PC-9 (cell line): ENCODE data around the gene EPB41. TPM values are rescaled to one million over a fixed set of nuclear protein-coding genes. Genes with fewer than 3 reads are reported as not detected.
"Not testable (repeated sequence)": the region's sequence is repeated elsewhere in the genome, so short reads cannot be mapped to it uniquely, and the experiment has no call there.

Experiments
- BruUV-seq: library from RNA; stranded (reverse); fragments of 400-500 nt; replicated peaks from 2 replicates; lab custom pipeline; 2021; lab: Mats Ljungman, UMichigan
- CTCF ChIA-PET: fragments of 300-600 bp; sonication (Branson Sonifier 250); formaldehyde crosslinking; loops from one replicate; lab custom pipeline; 2022; ENCODE audit warnings: antibody characterized with exemption; lab: Charles Lee
- POLR2A ChIA-PET: fragments of 300-600 bp; sonication (Branson Sonifier 250); formaldehyde crosslinking; loops from one replicate; lab custom pipeline; 2022; ENCODE audit warnings: antibody characterized with exemption; ENCODE audit not compliant: unreplicated experiment; lab: Charles Lee
- DNase-seq, 2 experiments: peaks; one replicate each; pipeline versions ENCODE4 v3.0.0 to v3.0.0-alpha.2; 2015 to 2022; ENCODE audit warnings: mixed read lengths in 1 of 2
- H2AFZ ChIP-seq: fragments of 200-600 bp; sonication (generic); 2 replicates; pipeline ENCODE4 v1.8.1; 2017; ENCODE audit warnings: antibody characterized with exemption
- H3F3A ChIP-seq: fragments of 200-600 bp; sonication (generic); 2 replicates; pipeline ENCODE4 v1.8.1; 2017; ENCODE audit warnings: antibody characterized with exemption, mild to moderate bottlenecking, low read depth; ENCODE audit not compliant: insufficient read depth
- H3K27ac ChIP-seq: fragments of 200-600 bp; sonication (generic); 2 replicates; pipeline ENCODE4 v1.6.1; 2016; ENCODE audit warnings: mixed run types
- H3K27me3 ChIP-seq: fragments of 200-600 bp; sonication (generic); 2 replicates; pipeline ENCODE4 v1.6.1; 2016; ENCODE audit warnings: low read depth, mixed run types; ENCODE audit not compliant: insufficient read depth
- H3K36me3 ChIP-seq: fragments of 200-600 bp; sonication (generic); 2 replicates; pipeline ENCODE4 v1.6.1; 2016; ENCODE audit warnings: low read depth, mixed run types
- H3K4me1 ChIP-seq: fragments of 200-600 bp; sonication (generic); replicated peaks from 2 replicates; pipeline ENCODE4 v1.6.1; 2016; ENCODE audit warnings: mixed run types; ENCODE audit not compliant: insufficient read depth
- H3K4me2 ChIP-seq: fragments of 200-600 bp; sonication (generic); 2 replicates; pipeline ENCODE4 v1.6.1; 2017; ENCODE audit warnings: mixed run types
- H3K4me3 ChIP-seq: fragments of 200-600 bp; sonication (generic); 2 replicates; pipeline ENCODE4 v1.6.1; 2016; ENCODE audit warnings: mixed run types
- H3K79me2 ChIP-seq: fragments of 200-600 bp; sonication (generic); 2 replicates; pipeline ENCODE4 v1.6.1; 2017; ENCODE audit warnings: low read depth, mixed run types
- H3K9me2 ChIP-seq: fragments of 200-600 bp; sonication (generic); 2 replicates; pipeline ENCODE4 v1.8.1; 2017; ENCODE audit warnings: mild to moderate bottlenecking; ENCODE audit not compliant: insufficient read depth
- H3K9me3 ChIP-seq: fragments of 200-600 bp; sonication (generic); 2 replicates; pipeline ENCODE4 v1.8.1; 2016; ENCODE audit warnings: low read depth; ENCODE audit not compliant: insufficient read depth
- H4K20me1 ChIP-seq: fragments of 200-600 bp; sonication (generic); 2 replicates; pipeline ENCODE4 v1.8.1; 2017; ENCODE audit not compliant: insufficient read depth
- EZH2 ChIP-seq: fragments of 200-600 bp; sonication (generic); IDR thresholded peaks from 2 replicates; pipeline ENCODE4 v1.8.0; 2017; ENCODE audit warnings: antibody characterized with exemption, low read depth
- intact Hi-C: fragments of 100-400 bp; cut with micrococcal nuclease; formaldehyde crosslinking; loops from one replicate; pipeline ENCODE4 v1.10.0; 2022; ENCODE audit not compliant: unreplicated experiment
- total RNA-seq: library from RNA; stranded (reverse); gene quantifications from 2 replicates; pipeline ENCODE4 v1.2.3, GENCODE V29; 2021
- TF ChIP-seq, protein P1 (sequence below): fragments of 200-600 bp; sonication (generic); conservative IDR thresholded peaks from 2 replicates; pipeline ENCODE4 v1.6.1; 2017; ENCODE audit warnings: mixed run types, antibody characterized with exemption, mild to moderate bottlenecking, moderate library complexity

Gene EPB41
- total RNA-seq, 1 experiment from 2014 or later: 42.2 TPM

DNA sequence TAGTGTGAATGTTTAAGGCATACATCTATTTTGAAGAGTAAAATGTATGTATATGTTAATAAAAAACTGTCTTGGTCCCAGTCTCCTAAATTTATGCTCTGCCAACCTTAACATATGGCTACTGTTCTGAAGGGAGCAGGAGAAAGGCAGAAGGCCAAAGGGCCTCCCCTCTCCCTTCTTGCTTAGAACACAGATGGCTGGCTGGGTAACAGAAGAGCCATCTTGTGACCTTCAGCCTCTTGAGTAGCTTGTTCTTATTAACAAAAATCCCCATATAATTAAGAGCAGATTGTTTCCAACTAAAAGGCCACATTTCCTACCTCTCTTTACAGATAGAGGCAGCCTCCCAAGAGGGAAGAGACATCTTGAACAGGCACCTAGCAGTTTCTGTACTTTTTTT is 36.1 kb downstream of the EPB41 start:
- Histone ChIP-seq H3K4me2 (no peak overlapping the region), H3K36me3 (no peaks in the 10 kb centered on the region), H4K20me1 (no peaks in the 10 kb centered on the region), H3K27me3 (no peaks in the 10 kb centered on the region), H3K79me2 (no peaks in the 10 kb centered on the region), H3K27ac (0 out of 2 replicates have a peak overlapping the region, but pooled peaks have one; percentile 9), H3K4me3 (no peak overlapping the region), H3K9me3 (no peaks in the 10 kb centered on the region), H2AFZ (no peak overlapping the region), H3K4me1 (no peaks in the 10 kb centered on the region), H3K9me2 (no peaks in the 10 kb centered on the region), H3F3A (no peaks in the 10 kb centered on the region)
- ChIA-PET CTCF (no interaction called here), POLR2A (no interaction called here)
- intact Hi-C loops: no loop called here
- DNase-seq: no peak
- TF ChIP-seq, protein P1, sequence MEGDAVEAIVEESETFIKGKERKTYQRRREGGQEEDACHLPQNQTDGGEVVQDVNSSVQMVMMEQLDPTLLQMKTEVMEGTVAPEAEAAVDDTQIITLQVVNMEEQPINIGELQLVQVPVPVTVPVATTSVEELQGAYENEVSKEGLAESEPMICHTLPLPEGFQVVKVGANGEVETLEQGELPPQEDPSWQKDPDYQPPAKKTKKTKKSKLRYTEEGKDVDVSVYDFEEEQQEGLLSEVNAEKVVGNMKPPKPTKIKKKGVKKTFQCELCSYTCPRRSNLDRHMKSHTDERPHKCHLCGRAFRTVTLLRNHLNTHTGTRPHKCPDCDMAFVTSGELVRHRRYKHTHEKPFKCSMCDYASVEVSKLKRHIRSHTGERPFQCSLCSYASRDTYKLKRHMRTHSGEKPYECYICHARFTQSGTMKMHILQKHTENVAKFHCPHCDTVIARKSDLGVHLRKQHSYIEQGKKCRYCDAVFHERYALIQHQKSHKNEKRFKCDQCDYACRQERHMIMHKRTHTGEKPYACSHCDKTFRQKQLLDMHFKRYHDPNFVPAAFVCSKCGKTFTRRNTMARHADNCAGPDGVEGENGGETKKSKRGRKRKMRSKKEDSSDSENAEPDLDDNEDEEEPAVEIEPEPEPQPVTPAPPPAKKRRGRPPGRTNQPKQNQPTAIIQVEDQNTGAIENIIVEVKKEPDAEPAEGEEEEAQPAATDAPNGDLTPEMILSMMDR: no peak
- TF ChIP-seq EZH2: no peak
- BruUV-seq: no TSS peak

DNA sequence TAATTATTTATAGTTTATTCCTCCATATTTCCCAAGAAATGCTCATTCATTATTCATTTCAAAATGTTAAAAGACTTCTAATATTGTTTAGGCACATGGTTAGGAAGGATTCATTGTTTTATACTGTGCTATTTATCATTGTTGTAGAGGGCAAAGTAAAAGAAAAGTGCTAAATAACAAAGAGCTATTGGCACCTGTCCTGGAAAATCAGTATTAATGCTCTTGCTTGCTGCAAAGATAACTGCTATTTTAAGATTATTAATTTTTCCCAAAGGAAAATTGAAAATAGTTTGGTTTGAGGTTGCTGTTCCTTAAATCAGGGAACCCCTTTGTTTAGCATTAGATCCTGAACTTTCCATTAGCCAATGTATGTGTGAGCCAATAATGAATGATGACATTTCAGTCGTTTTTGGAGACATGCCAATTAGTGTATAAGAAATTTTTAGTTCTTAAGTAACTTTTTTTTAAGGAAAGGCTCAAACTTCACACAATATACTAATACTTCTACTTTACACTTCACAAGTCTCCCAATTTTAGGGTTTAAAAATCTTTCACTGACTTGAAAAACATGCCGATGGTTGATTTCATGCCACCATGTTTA is 39.9 kb downstream of the EPB41 start:
- Histone ChIP-seq H3K27me3 (no peaks in the 10 kb centered on the region), H3K27ac (no peak overlapping the region), H3K36me3 (no peaks in the 10 kb centered on the region), H3K9me3 (no peaks in the 10 kb centered on the region), H3K4me1 (no peaks in the 10 kb centered on the region), H3K79me2 (no peaks in the 10 kb centered on the region), H2AFZ (no peak overlapping the region), H4K20me1 (no peaks in the 10 kb centered on the region), H3K4me2 (no peak overlapping the region), H3K4me3 (no peak overlapping the region), H3K9me2 (no peaks in the 10 kb centered on the region), H3F3A (no peaks in the 10 kb centered on the region)
- intact Hi-C loops: no loop called here
- TF ChIP-seq, protein P1: no peak
- TF ChIP-seq EZH2: no peak
- no TSS peak for BruUV-seq
- ChIA-PET POLR2A (no interaction called here), CTCF (no interaction called here)
- no peak for DNase-seq

DNA sequence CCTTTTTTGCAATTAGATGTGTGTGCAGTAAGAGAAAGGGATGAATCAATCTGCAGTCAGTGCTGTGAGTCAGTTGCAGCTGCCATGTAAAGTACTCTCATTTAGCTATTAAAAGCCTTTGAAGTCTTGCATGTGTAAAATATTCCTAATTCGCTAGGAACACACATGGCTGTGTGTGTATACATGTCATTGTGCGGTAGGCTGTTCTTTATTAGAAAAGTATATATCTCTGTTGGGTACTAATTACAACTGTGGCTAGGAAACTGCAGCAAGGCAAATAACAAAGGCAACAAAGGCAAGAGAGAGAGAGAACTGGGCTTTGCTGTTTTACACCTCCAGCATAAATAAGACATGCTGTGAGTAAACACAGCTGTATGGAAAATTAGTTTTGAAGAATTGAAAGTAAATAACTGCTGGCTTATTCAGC is 41.7 kb downstream of the EPB41 start:
- Histone ChIP-seq H3K79me2 (no peaks in the 10 kb centered on the region), H4K20me1 (no peaks in the 10 kb centered on the region), H3K4me1 (no peaks in the 10 kb centered on the region), H3K4me2 (no peak overlapping the region), H3F3A (no peaks in the 10 kb centered on the region), H3K27me3 (no peaks in the 10 kb centered on the region), H3K9me2 (no peaks in the 10 kb centered on the region), H3K4me3 (no peak overlapping the region), H2AFZ (no peak overlapping the region), H3K36me3 (no peaks in the 10 kb centered on the region), H3K9me3 (no peaks in the 10 kb centered on the region), H3K27ac (no peak overlapping the region)
- ChIA-PET CTCF (no interaction called here), POLR2A (no interaction called here)
- intact Hi-C loops: no loop called here
- no TSS peak for BruUV-seq
- DNase-seq: no peak
- no peak for TF ChIP-seq EZH2
- TF ChIP-seq, protein P1: no peak

DNA sequence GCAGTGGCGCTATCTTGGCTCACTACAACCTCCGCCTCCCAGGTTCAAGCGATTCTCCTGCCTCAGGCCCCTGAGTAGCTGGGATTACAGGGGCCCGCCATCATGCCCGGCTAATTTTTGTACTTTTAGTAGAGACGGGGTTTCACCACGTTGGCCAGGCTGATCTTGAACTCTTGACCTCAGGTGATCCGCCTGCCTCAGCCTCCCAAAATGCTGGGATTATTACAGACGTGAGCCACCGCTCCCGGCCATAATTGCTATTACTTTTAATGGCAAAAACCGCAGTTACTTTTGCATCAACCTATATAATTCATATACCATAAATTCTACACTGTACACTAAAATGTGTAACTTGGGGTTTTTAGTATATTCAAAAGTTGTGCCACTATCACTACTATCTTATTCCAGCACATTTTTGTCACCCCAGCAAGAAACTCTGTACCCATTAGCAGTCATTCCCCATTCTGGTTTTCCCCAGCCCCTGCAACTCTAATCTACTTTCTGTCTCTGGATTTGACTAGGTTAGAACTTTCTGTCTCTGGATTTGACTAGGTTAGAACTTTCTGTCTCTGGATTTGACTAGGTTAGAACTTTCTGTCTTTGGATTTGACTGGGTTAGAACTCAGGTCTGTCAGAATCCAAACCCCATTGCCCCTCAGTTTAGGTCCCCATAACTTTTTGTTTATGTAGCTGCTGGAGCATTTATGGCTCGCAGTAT is 47.9 kb downstream of the EPB41 start:
- H2AFZ ChIP-seq, H4K20me1 ChIP-seq, H3K27me3 ChIP-seq, H3K36me3 ChIP-seq, H3K9me3 ChIP-seq, H3K4me3 ChIP-seq, intact Hi-C loops, H3K27ac ChIP-seq, H3K9me2 ChIP-seq, BruUV-seq, H3K4me2 ChIP-seq, H3K79me2 ChIP-seq, H3F3A ChIP-seq, DNase-seq: not testable (repeated sequence)
- peaks cover 16% of the 10 kb centered on the region for H3K4me1 ChIP-seq
- POLR2A ChIA-PET: interaction anchor here (1.0 kb wide), 1 partner anchor 14 kb away, joined by 3 read pairs; no protein-coding TSS in a partner anchor
- CTCF ChIA-PET: interaction anchor here (0.7 kb wide), 1 partner anchor 57 kb away, joined by 3 read pairs; no protein-coding TSS in a partner anchor
